Measurements from ENCODE around the gene CENPX.
"Not testable (repeated sequence)": the region's sequence is repeated elsewhere in the genome, so short reads cannot be mapped to it uniquely, and the experiment has no call there.

The CENPX gene

GRCh38 chr17:81995463-81996231, 27.0 kb downstream of the CENPX start:
- DNase-seq, result no peak

GRCh38 chr17:81994593-81995462, 27.9 kb downstream of the CENPX start:
- no peak for DNase-seq

GRCh38 chr17:81993729-81994592, 28.7 kb downstream of the CENPX start:
- no peak for DNase-seq

- DNase-seq, result no peak
Measured at GRCh38 chr17:81992306-81993102, 30.2 kb downstream of the CENPX start.

GRCh38 chr17:81991684-81992305, 30.9 kb downstream of the CENPX start:
- DNase-seq, result peak; percentile 72

GRCh38 chr17:81990836-81991683, 31.6 kb downstream of the CENPX start:
- no peak for DNase-seq

GRCh38 chr17:81987161-81987770, 35.4 kb downstream of the CENPX start:
- DNase-seq, result no peak

GRCh38 chr17:81986606-81987005, 36.1 kb downstream of the CENPX start:
- DNase-seq, result no peak

- no peak for DNase-seq
Measured at GRCh38 chr17:81984773-81985410, 37.8 kb downstream of the CENPX start.

- DNase-seq, result no peak
Measured at GRCh38 chr17:81983639-81984373, 38.9 kb downstream of the CENPX start.

GRCh38 chr17:81983011-81983638, 39.6 kb downstream of the CENPX start:
- no peak for DNase-seq

- not testable (repeated sequence) for DNase-seq
Measured at GRCh38 chr17:81981511-81981910, 41.2 kb downstream of the CENPX start.

- DNase-seq, result peak; percentile 80
Measured at GRCh38 chr17:81980707-81981343, 41.9 kb downstream of the CENPX start.

GRCh38 chr17:81980122-81980521, 42.6 kb downstream of the CENPX start:
- no peak for DNase-seq

- no peak for DNase-seq
Measured at GRCh38 chr17:81978524-81979298, 44.0 kb downstream of the CENPX start.

GRCh38 chr17:81977211-81977808, 45.4 kb downstream of the CENPX start, which contains the start of gene ASPSCR1:
ASPSCR1 (plus strand) TSS chr17:81977629; CDS start chr17:81977647, 18 bp downstream.
- peak; percentile 92 for DNase-seq

All from hematopoietic multipotent progenitor cell treated with erythropoietin and hydrocortisone succinate and interleukin-3 and kit ligand, for 6 days (in vitro differentiated cells).